ENCODE measurements around the gene SP1.
"Not testable (repeated sequence)": the region's sequence is repeated elsewhere in the genome, so short reads cannot be mapped to it uniquely, and the experiment has no call there.

Gene SP1

GRCh38 chr12:53414756-53415417 lies 34.9 kb downstream of the SP1 start:
- no peak for DNase-seq

GRCh38 chr12:53415752-53416389 lies 35.9 kb downstream of the SP1 start:
- DNase-seq, result not testable (repeated sequence)

- peak in 1 of 2 donors; percentile 85 for DNase-seq
Observed at GRCh38 chr12:53417291-53417816, 37.4 kb downstream of the SP1 start.

GRCh38 chr12:53418221-53418620 lies 38.2 kb downstream of the SP1 start:
- no peak for DNase-seq

GRCh38 chr12:53419756-53420155 lies 39.8 kb downstream of the SP1 start:
- no peak for DNase-seq

- DNase-seq, result not testable (repeated sequence)
Observed at GRCh38 chr12:53422247-53422646, 42.3 kb downstream of the SP1 start.

GRCh38 chr12:53423597-53423996 lies 43.6 kb downstream of the SP1 start, which contains the start of gene AMHR2:
Gene AMHR2 (plus strand): TSS chr12:53423855. CDS start chr12:53423935, 80 bp downstream.
- no peak for DNase-seq

GRCh38 chr12:53424626-53425514 lies 44.9 kb downstream of the SP1 start:
- DNase-seq, result no peak

GRCh38 chr12:53425515-53426150 lies 45.7 kb downstream of the SP1 start:
- DNase-seq, result no peak

GRCh38 chr12:53427905-53428594 lies 48.1 kb downstream of the SP1 start:
- no peak for DNase-seq

- no peak for DNase-seq
Observed at GRCh38 chr12:53428741-53429140, 48.8 kb downstream of the SP1 start.

- no peak for DNase-seq
Observed at GRCh38 chr12:53430116-53430515, 50.1 kb downstream of the SP1 start.

GRCh38 chr12:53431187-53431586 lies 51.2 kb downstream of the SP1 start:
- no peak for DNase-seq

- DNase-seq, result not testable (repeated sequence)
Observed at GRCh38 chr12:53435326-53435725, 55.4 kb downstream of the SP1 start.

- DNase-seq, result not testable (repeated sequence)
Observed at GRCh38 chr12:53439582-53439981, 59.6 kb downstream of the SP1 start.

GRCh38 chr12:53441040-53441833 lies 61.3 kb downstream of the SP1 start, which contains the start of gene PRR13:
Gene PRR13 (plus strand): TSS chr12:53441734. CDS start chr12:53442715, 981 bp downstream.
- DNase-seq, result peak; percentile 88 to 100

GRCh38 chr12:53443955-53444354 lies 64.0 kb downstream of the SP1 start:
- DNase-seq, result no peak

- DNase-seq, result not testable (repeated sequence)
Observed at GRCh38 chr12:53444593-53445325, 64.8 kb downstream of the SP1 start.

GRCh38 chr12:53450936-53451335 lies 71.0 kb downstream of the SP1 start:
- no peak for DNase-seq

- peak; percentile 84 to 99 for DNase-seq
Observed at GRCh38 chr12:53451661-53452158, 71.7 kb downstream of the SP1 start, which contains the start of gene PCBP2. Gene PCBP2 (plus strand): TSS chr12:53452102. CDS start chr12:53454801, 2,699 bp downstream.

Data from bone marrow (tissue), 2 donors.